Body of pancreas (tissue), 4 donors: ENCODE results near the gene SMIM5.

ENCODE experiments used
- POLR2A ChIP-seq, 3 donors: fragments of 450-650 bp; IDR thresholded peaks; one replicate each; pipeline ENCODE4 v1.6.1; 2016; ENCODE audit warnings: antibody characterized with exemption in 3 of 3, mild to moderate bottlenecking in 2 of 3
- TF ChIP-seq, protein P1 (sequence below), 7 experiments: fragments of 450-650 bp in 4 of 7; fragments of 200-600 bp in 3 of 7; sonication (generic) in 3 of 7; IDR thresholded peaks; one replicate each; pipeline ENCODE4 v1.5.1; 2016 to 2019; ENCODE audit warnings: antibody characterized with exemption in 7 of 7

DNA sequence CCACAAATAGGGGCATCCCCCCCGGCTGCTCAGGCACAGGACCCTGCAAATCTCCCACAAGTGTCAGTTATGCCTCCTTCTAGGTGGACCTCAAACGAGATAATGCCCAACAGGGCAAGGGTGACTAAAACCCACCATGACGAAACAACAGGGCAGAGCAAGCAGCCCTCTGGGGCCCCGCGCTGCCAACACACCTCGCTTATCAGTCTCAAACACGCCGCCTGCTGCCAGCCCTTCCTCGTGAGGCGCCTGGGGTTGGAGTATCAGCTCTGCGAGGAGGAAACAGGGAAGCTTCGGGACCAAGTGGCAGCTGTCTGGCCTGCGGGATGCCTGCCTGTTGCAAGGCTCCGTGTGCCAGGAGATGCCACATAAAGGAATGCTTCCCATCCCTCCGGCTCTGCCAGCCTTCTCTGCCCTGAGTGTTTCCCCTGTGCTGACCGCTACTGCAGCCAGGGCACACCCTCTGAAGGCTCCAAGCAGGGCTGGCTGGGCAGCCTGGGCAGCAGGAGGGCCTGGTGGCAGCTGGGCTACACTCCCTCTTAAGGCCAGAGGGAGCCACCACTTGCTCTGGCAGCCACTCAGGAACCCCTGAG is 2.5 kb downstream of the SMIM5 start:
- TF ChIP-seq, protein P1, sequence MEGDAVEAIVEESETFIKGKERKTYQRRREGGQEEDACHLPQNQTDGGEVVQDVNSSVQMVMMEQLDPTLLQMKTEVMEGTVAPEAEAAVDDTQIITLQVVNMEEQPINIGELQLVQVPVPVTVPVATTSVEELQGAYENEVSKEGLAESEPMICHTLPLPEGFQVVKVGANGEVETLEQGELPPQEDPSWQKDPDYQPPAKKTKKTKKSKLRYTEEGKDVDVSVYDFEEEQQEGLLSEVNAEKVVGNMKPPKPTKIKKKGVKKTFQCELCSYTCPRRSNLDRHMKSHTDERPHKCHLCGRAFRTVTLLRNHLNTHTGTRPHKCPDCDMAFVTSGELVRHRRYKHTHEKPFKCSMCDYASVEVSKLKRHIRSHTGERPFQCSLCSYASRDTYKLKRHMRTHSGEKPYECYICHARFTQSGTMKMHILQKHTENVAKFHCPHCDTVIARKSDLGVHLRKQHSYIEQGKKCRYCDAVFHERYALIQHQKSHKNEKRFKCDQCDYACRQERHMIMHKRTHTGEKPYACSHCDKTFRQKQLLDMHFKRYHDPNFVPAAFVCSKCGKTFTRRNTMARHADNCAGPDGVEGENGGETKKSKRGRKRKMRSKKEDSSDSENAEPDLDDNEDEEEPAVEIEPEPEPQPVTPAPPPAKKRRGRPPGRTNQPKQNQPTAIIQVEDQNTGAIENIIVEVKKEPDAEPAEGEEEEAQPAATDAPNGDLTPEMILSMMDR (IDR thresholded peaks at IDR 0.05) = no peak
- no peak for TF ChIP-seq POLR2A (IDR thresholded peaks at IDR 0.05)
